Endothelial cell of umbilical vein (primary cell): ENCODE results near the gene KIF22. TPM values are rescaled to one million over a fixed set of nuclear protein-coding genes. Genes with fewer than 3 reads are reported as not detected.

Experiments
- BruUV-seq: library from RNA; stranded (reverse); fragments of 400-500 nt; replicated peaks from 2 replicates; lab custom pipeline; 2021; lab: Mats Ljungman, UMichigan
- CTCF ChIA-PET: fragments of 300-600, 350-600 bp; sonication (Branson Sonifier 250); formaldehyde crosslinking; loops from one replicate; lab custom pipeline; 2021; ENCODE audit warnings: antibody characterized with exemption, inconsistent platforms; lab: Charles Lee
- POLR2A ChIA-PET: fragments of 300-600, 350-600 bp; sonication (Branson Sonifier 250); formaldehyde crosslinking; loops from one replicate; lab custom pipeline; 2021; ENCODE audit warnings: antibody characterized with exemption, inconsistent platforms; lab: Charles Lee
- DNase-seq: peaks from one replicate; pipeline ENCODE4 v3.0.0-alpha.2; 2011; ENCODE audit warnings: low read depth, low spot score
- FAIRE-seq: peaks from 2 replicates; lab custom pipeline; 2011; peaks lifted over from hg19 to GRCh38; lab: Jason Lieb, UNC
- H2AFZ ChIP-seq: 2 replicates; pipeline ENCODE4 v1.6.0; 2012; ENCODE audit warnings: low read depth, low read length, control low read depth, inconsistent platforms
- H3K27ac ChIP-seq: 2 replicates; pipeline ENCODE4 v1.5.1; 2011; ENCODE audit warnings: low read depth, mild to moderate bottlenecking, control low read depth, low read length, moderate library complexity; ENCODE audit not compliant: insufficient read depth
- H3K27me3 ChIP-seq, 2 experiments: 2 replicates each; pipeline versions ENCODE4 v1.6.0 to v1.6.1; 2011; ENCODE audit warnings: low read length in 2 of 2, mixed read lengths in 1 of 2; ENCODE audit not compliant: control insufficient read depth in 2 of 2, insufficient read depth in 2 of 2
- H3K36me3 ChIP-seq, 2 experiments: 2 replicates in 1 of 2; 3 replicates in 1 of 2; pipeline ENCODE4 v1.5.1; 2011; ENCODE audit warnings: low read length in 2 of 2, mild to moderate bottlenecking in 1 of 2, moderate library complexity in 1 of 2; ENCODE audit not compliant: control insufficient read depth in 2 of 2, insufficient read depth in 2 of 2; ENCODE audit errors: extremely low read depth in 1 of 2
- H3K4me1 ChIP-seq: 3 replicates; pipeline ENCODE4 v1.5.1; 2011; ENCODE audit warnings: mild to moderate bottlenecking, low read length; ENCODE audit not compliant: control insufficient read depth, insufficient read depth; ENCODE audit errors: extremely low read depth
- H3K4me2 ChIP-seq: 2 replicates; pipeline ENCODE4 v1.6.1; 2011; ENCODE audit warnings: low read length, control low read depth, mixed read lengths; ENCODE audit not compliant: insufficient read depth
- H3K4me3 ChIP-seq, 3 experiments: fragments of 200-600 bp in 1 of 3; sonication (generic), shearing (Covaris generic) in 1 of 3; replicated peaks in 1 of 3; 2 replicates each; pipeline ENCODE4 v1.5.1; 2011 to 2016; ENCODE audit warnings: control low read depth in 3 of 3, low read length in 3 of 3, mild to moderate bottlenecking in 2 of 3, inconsistent platforms in 1 of 3, low read depth in 1 of 3, moderate library complexity in 1 of 3; ENCODE audit not compliant: insufficient read depth in 1 of 3
- H3K79me2 ChIP-seq: 2 replicates; pipeline ENCODE4 v1.6.0; 2012; ENCODE audit warnings: low read length, inconsistent platforms; ENCODE audit not compliant: control insufficient read depth, insufficient read depth
- H3K9ac ChIP-seq: replicated peaks from 2 replicates; pipeline ENCODE3; 2011; ENCODE audit warnings: low read length, control low read depth; ENCODE audit not compliant: insufficient read depth; ENCODE audit errors: extremely low read depth
- H3K9me1 ChIP-seq: replicated peaks from 3 replicates; pipeline ENCODE4 v1.6.0; 2011; ENCODE audit warnings: mild to moderate bottlenecking, low read length; ENCODE audit not compliant: control insufficient read depth, insufficient read depth; ENCODE audit errors: extremely low read depth
- H3K9me3 ChIP-seq: replicated peaks from 2 replicates; pipeline ENCODE4 v1.5.1; 2012; ENCODE audit warnings: low read length, inconsistent platforms; ENCODE audit not compliant: control insufficient read depth, insufficient read depth
- H4K20me1 ChIP-seq: replicated peaks from 2 replicates; pipeline ENCODE3; 2011; ENCODE audit warnings: mild to moderate bottlenecking, low read length; ENCODE audit not compliant: control insufficient read depth, insufficient read depth; ENCODE audit errors: extremely low read depth
- FOS ChIP-seq: IDR thresholded peaks from 2 replicates; pipeline ENCODE4 v1.6.1; 2011; ENCODE audit warnings: mild to moderate bottlenecking, low read length, moderate library complexity, borderline replicate concordance; ENCODE audit not compliant: insufficient read depth
- GATA2 ChIP-seq: IDR thresholded peaks from 2 replicates; pipeline ENCODE4 v1.7.0; 2011; ENCODE audit warnings: low read depth, mild to moderate bottlenecking, moderate library complexity, mixed read lengths, low read length; ENCODE audit not compliant: insufficient read length, insufficient read depth
- dilution Hi-C: fragments of 300-500 bp; cut with MboI; formaldehyde crosslinking; loops from one replicate; pipeline ENCODE4 v1.15.0; 2019; ENCODE audit warnings: low sequenced_read_pairs; ENCODE audit not compliant: extremely low pct_ligation_motif_present
- intact Hi-C: fragments of 100-400 bp; cut with micrococcal nuclease; formaldehyde crosslinking; loops from one replicate; pipeline ENCODE4 v1.10.0; 2022
- polyA plus RNA-seq, 4 experiments: library from polyadenylated mRNA; depleted of rRNA in 3 of 4; stranded (reverse) in 3 of 4; unstranded in 1 of 4; fragments of >200 nt; gene quantifications; 2 replicates each; pipeline versions ENCODE4 v1.2.1 to v1.2.3, GENCODE V29; 2011 to 2012; ENCODE audit warnings: missing spikeins in 1 of 4
- total RNA-seq: library from RNA; stranded (reverse); gene quantifications from 2 replicates; pipeline ENCODE4 v1.2.3, GENCODE V29; 2021

Gene KIF22
- total and polyA plus RNA-seq, 2 donors (not counting 3 experiments of a cell fraction or from before 2014, with no cell fraction given) = 67.3 to 90.0 TPM

DNA sequence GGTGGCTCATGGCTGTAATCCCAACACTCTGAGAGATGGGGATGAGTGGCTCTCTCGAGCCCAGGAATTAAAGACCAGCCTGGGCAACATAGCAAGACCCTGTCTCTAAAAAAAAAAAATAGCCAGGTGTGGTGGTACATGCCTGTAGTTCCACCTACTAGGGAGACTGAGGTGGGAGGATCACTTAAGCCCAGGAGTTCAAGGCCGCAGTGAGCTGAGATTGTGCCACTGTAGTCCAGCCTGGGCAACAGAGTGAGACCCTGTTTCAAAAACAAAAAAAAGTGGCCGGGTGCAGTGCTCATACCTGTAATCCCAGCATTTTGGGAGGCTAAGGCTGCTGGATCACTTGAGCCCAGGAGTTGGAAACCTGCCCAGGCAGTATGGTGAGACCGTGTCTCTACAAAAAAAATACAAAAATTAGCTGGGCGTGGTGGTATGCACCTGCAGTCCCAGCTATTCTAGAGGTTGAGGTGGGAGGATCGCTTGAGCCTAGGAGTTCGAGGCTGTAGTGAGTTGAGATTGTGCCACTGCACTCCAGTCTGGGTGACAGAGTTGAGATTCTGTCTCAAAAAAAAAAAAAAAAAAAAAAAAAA lies 47.8 kb upstream of the KIF22 start:
- no peaks in the 10 kb centered on the region for H3K36me3 ChIP-seq
- H2AFZ ChIP-seq = no peak overlapping the region
- POLR2A ChIA-PET = no interaction called here
- no peaks in the 10 kb centered on the region for H3K9me3 ChIP-seq
- H3K4me3 ChIP-seq = no peak overlapping the region
- TF ChIP-seq FOS = no peak
- no peak for DNase-seq
- H3K4me2 ChIP-seq = no peak overlapping the region
- FAIRE-seq = no peak
- no peaks in the 10 kb centered on the region for H3K9me1 ChIP-seq
- no peak overlapping the region for H3K27ac ChIP-seq
- dilution Hi-C loops = no loop called here
- intact Hi-C loops = no loop called here
- peaks cover 0 to 3% of the 10 kb centered on the region in 2 experiments for H3K27me3 ChIP-seq
- no peak overlapping the region for H3K9ac ChIP-seq
- no peaks in the 10 kb centered on the region for H4K20me1 ChIP-seq
- no peaks in the 10 kb centered on the region for H3K79me2 ChIP-seq
- no peaks in the 10 kb centered on the region for H3K4me1 ChIP-seq
- BruUV-seq = no TSS peak
- CTCF ChIA-PET = interaction anchor here (1.2 to 1.3 kb wide), 2 partner anchors 13 to 105 kb away, joined by 3 read pairs; no protein-coding TSS in a partner anchor

DNA sequence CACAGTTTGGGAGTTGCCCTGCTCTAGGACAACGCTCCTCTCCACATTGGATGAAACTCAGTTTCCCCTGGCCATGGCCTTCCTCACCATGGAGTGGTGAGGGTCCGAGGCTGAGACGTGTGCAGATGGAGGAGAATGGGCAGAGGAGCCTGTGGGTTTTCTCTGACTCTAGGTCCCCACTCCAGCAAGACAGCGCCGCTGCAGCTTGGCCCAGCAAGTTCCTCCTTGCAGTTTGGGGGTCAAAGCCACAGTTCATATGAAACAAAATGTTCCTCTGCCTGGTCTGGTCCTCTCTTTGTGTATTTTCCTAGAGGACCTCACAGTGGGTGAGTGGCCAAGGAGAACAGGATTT lies 47.1 kb upstream of the KIF22 start:
- Histone ChIP-seq H2AFZ (no peak overlapping the region), H3K9me3 (no peaks in the 10 kb centered on the region), H3K27ac (no peak overlapping the region), H3K79me2 (no peaks in the 10 kb centered on the region), H3K27me3 (peaks cover 0 to 3% of the 10 kb centered on the region in 2 experiments), H4K20me1 (no peaks in the 10 kb centered on the region), H3K36me3 (no peaks in the 10 kb centered on the region), H3K4me2 (no peak overlapping the region), H3K4me1 (no peaks in the 10 kb centered on the region), H3K4me3 (no peak overlapping the region), H3K9me1 (no peaks in the 10 kb centered on the region), H3K9ac (no peak overlapping the region)
- FAIRE-seq = no peak
- dilution Hi-C loops (no loop called here), intact Hi-C loops (no loop called here)
- BruUV-seq = no TSS peak
- ChIA-PET CTCF (interaction anchor here (1.3 kb wide), 1 partner anchor 105 kb away, joined by 3 read pairs; no protein-coding TSS in a partner anchor), POLR2A (no interaction called here)
- DNase-seq = no peak
- no peak for TF ChIP-seq GATA2
